ENCODE data around the gene POU2F2. TPM values are rescaled to one million over a fixed set of nuclear protein-coding genes. Genes with fewer than 3 reads are reported as not detected.

POU2F2 gene
- total and polyA plus RNA-seq, 10 of the 15 experiments (the other 5 are each of a cell fraction or from before 2014, with no cell fraction given) = 4.4 to 62.4 (median 37.9) TPM

DNA sequence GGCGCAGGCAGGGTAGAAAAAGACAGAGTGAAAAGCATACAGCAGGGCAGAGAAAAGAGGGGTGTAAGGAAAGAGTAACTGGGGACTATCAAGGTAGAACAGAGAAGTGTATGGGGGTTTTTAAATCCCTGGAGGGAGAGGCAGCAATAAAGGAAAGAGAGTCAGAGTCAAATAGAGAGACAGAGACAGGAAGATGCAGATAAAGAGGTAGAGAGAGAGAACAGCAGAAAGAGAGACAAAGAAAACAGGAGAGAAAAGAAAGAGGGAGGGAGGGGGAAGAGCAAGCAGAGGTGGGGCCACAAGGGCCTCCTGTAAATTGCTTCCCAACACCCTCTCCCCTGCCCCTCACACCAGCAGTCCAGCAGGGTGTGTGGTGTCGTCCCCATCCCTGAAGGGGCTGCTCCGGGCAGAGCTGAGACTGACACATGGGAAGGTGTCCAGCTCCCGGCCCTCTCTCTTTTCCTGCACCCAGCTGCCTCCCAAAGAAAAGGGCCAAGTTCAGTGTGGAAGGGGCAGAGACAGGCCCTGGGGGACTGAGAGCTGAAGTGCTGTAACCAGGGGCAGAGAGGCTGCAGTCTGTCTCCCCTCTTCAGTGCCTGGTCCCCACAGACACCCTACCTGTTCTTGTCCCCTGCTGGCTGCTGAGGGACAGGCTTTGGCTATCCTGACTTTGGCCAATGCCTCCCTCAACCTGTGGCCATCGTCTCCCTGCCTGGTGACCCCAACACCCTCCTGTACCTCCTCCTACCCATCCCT is 17.4 kb upstream of the POU2F2 start (continued):
- TF ChIP-seq SIX5 (IDR thresholded peaks at IDR 0.05; ENCODE audit: low read depth, low read length, severe bottlenecking) (no peak), YBX1 (IDR thresholded peaks at IDR 0.05) (no peak), ATF7 (IDR thresholded peaks at IDR 0.05; ENCODE audit: low read depth) (no peak), TCF3 (IDR thresholded peaks at IDR 0.05; ENCODE audit: borderline replicate concordance, insufficient read depth, low read depth, low read length) (no peak), HDAC2 (IDR thresholded peaks at IDR 0.05) (no peak), RB1 (IDR thresholded peaks at IDR 0.05; ENCODE audit: borderline replicate concordance) (no peak)
- TF ChIP-seq, protein P1, sequence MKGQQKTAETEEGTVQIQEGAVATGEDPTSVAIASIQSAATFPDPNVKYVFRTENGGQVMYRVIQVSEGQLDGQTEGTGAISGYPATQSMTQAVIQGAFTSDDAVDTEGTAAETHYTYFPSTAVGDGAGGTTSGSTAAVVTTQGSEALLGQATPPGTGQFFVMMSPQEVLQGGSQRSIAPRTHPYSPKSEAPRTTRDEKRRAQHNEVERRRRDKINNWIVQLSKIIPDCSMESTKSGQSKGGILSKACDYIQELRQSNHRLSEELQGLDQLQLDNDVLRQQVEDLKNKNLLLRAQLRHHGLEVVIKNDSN (IDR thresholded peaks at IDR 0.05; ENCODE audit: borderline replicate concordance, extremely low read length, insufficient read depth, low read depth, low read length) = no peak
- TF ChIP-seq, protein P2, sequence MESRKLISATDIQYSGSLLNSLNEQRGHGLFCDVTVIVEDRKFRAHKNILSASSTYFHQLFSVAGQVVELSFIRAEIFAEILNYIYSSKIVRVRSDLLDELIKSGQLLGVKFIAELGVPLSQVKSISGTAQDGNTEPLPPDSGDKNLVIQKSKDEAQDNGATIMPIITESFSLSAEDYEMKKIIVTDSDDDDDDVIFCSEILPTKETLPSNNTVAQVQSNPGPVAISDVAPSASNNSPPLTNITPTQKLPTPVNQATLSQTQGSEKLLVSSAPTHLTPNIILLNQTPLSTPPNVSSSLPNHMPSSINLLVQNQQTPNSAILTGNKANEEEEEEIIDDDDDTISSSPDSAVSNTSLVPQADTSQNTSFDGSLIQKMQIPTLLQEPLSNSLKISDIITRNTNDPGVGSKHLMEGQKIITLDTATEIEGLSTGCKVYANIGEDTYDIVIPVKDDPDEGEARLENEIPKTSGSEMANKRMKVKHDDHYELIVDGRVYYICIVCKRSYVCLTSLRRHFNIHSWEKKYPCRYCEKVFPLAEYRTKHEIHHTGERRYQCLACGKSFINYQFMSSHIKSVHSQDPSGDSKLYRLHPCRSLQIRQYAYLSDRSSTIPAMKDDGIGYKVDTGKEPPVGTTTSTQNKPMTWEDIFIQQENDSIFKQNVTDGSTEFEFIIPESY (IDR thresholded peaks at IDR 0.05) = no peak

GRCh38 chr19:42148266-42148665 is 16.0 kb upstream of the POU2F2 start:
- RAD21 ChIA-PET (ENCODE audit: unreplicated experiment) = no interaction called here
- BruUV-seq (replicated peaks) = no TSS peak
- H3K4me2 ChIP-seq (ENCODE audit: control insufficient read depth, insufficient read depth) = no peak overlapping the region
- FAIRE-seq (no peak), DNase-seq (ENCODE audit: low read depth, low spot score) (no peak), ATAC-seq (no peak)
- no peaks in the 10 kb centered on the region for H3K4me1 ChIP-seq (ENCODE audit: control insufficient read depth, insufficient read depth, low read length)
- WGBS (ENCODE audit: insufficient coverage, insufficient replicate concordance, low lambda C conversion rate, missing lambda C conversion rate) = 45% methylated on average over 5 of the region's 5 CpGs
- intact Hi-C loops (cut with micrococcal nuclease; ENCODE audit: unreplicated experiment) = loop anchor here (2.0 kb wide), 1 partner anchor 25 kb away; no protein-coding TSS in a partner anchor
- H3K79me2 ChIP-seq (ENCODE audit: control insufficient read depth, insufficient read depth, low read length) = no peaks in the 10 kb centered on the region
- no peak overlapping the region for H3K9ac ChIP-seq (ENCODE audit: control insufficient read depth, insufficient read depth, low read length)
- H3K9me3 ChIP-seq (replicated peaks; ENCODE audit: control insufficient read depth, insufficient read depth, low read length) = no peaks in the 10 kb centered on the region
- no peak overlapping the region for H3K27ac ChIP-seq (ENCODE audit: control insufficient read depth, insufficient read depth)
- H3K4me3 ChIP-seq = no peak overlapping the region
- peaks cover 0 to 2% of the 10 kb centered on the region in 2 experiments; a peak in 3 of 4 replicates for H3K27me3 ChIP-seq (replicated peaks in 1 of 2; ENCODE audit: control insufficient read depth in 2 of 2, insufficient read depth in 2 of 2, low read length in 1 of 2)
- SMC1A ChIA-PET (ENCODE audit: uncharacterized antibody, unreplicated experiment) = no interaction called here
- CTCF ChIA-PET = no interaction called here
- POLR2A ChIA-PET = no interaction called here
- no peaks in the 10 kb centered on the region; the same call in 1 of the 2 replicates for H4K20me1 ChIP-seq (ENCODE audit: control insufficient read depth, insufficient read depth)
- in situ Hi-C loops (cut with MboI) = no loop called here
- H2AFZ ChIP-seq (ENCODE audit: control insufficient read depth, low read depth, low read length) = no peak overlapping the region
- no peaks in the 10 kb centered on the region for H3K36me3 ChIP-seq (ENCODE audit: control insufficient read depth in 2 of 2, insufficient read depth in 2 of 2, low read length in 1 of 2)
- TF ChIP-seq, protein P3, sequence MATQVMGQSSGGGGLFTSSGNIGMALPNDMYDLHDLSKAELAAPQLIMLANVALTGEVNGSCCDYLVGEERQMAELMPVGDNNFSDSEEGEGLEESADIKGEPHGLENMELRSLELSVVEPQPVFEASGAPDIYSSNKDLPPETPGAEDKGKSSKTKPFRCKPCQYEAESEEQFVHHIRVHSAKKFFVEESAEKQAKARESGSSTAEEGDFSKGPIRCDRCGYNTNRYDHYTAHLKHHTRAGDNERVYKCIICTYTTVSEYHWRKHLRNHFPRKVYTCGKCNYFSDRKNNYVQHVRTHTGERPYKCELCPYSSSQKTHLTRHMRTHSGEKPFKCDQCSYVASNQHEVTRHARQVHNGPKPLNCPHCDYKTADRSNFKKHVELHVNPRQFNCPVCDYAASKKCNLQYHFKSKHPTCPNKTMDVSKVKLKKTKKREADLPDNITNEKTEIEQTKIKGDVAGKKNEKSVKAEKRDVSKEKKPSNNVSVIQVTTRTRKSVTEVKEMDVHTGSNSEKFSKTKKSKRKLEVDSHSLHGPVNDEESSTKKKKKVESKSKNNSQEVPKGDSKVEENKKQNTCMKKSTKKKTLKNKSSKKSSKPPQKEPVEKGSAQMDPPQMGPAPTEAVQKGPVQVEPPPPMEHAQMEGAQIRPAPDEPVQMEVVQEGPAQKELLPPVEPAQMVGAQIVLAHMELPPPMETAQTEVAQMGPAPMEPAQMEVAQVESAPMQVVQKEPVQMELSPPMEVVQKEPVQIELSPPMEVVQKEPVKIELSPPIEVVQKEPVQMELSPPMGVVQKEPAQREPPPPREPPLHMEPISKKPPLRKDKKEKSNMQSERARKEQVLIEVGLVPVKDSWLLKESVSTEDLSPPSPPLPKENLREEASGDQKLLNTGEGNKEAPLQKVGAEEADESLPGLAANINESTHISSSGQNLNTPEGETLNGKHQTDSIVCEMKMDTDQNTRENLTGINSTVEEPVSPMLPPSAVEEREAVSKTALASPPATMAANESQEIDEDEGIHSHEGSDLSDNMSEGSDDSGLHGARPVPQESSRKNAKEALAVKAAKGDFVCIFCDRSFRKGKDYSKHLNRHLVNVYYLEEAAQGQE (IDR thresholded peaks at IDR 0.05; ENCODE audit: low read depth, low read length) = no peak
- TF ChIP-seq CEBPZ (IDR thresholded peaks at IDR 0.05; ENCODE audit: low read depth, low read length) (no peak), BHLHE40 (IDR thresholded peaks at IDR 0.05; ENCODE audit: borderline replicate concordance in 1 of 2, low read depth in 2 of 2, low read length in 1 of 2) (no peak), CHD2 (IDR thresholded peaks at IDR 0.05; ENCODE audit: borderline replicate concordance, low read depth, low read length) (no peak)

Data from GM12878 (cell line).